H1 (cell line): ENCODE measurements around the gene MAN1C1. TPM values are rescaled to one million over a fixed set of nuclear protein-coding genes. Genes with fewer than 3 reads are reported as not detected.

Experiments used
- CTCF ChIA-PET: fragments of 300-600 bp; sonication (Branson Sonifier 250); formaldehyde crosslinking; loops from one replicate; lab custom pipeline; 2021; ENCODE audit not compliant: partially characterized antibody; lab: Charles Lee
- POLR2A ChIA-PET: fragments of 300-600 bp; sonication (Branson Sonifier 250); formaldehyde crosslinking; loops from one replicate; lab custom pipeline; 2021; ENCODE audit warnings: inconsistent platforms; ENCODE audit not compliant: partially characterized antibody; lab: Charles Lee
- DNase-seq, 2 experiments: peaks; one replicate each; pipeline versions ENCODE4 v3.0.0 to v3.0.0-alpha.2; 2010 to 2022; ENCODE audit warnings: low spot score in 2 of 2, low read depth in 1 of 2, mixed read lengths in 1 of 2
- FAIRE-seq: peaks from 2 replicates; lab custom pipeline; 2011; peaks lifted over from hg19 to GRCh38; lab: Jason Lieb, UNC
- H2AFZ ChIP-seq: 2 replicates; pipeline ENCODE4 v1.8.1; 2012; ENCODE audit warnings: low read length, inconsistent platforms
- H2AK5ac ChIP-seq: 2 replicates; pipeline ENCODE4 v1.6.1; 2013; ENCODE audit warnings: low read depth, low read length
- H2BK120ac ChIP-seq: replicated peaks from 2 replicates; pipeline ENCODE3; 2013; ENCODE audit warnings: low read depth, low read length, inconsistent platforms
- H2BK12ac ChIP-seq: 2 replicates; pipeline ENCODE4 v1.6.1; 2013; ENCODE audit warnings: low read depth, low read length
- H2BK15ac ChIP-seq: 2 replicates; pipeline ENCODE4 v1.6.1; 2013; ENCODE audit warnings: low read length
- H2BK20ac ChIP-seq: 2 replicates; pipeline ENCODE4 v1.6.1; 2013; ENCODE audit warnings: low read length
- H2BK5ac ChIP-seq: 2 replicates; pipeline ENCODE4 v1.6.1; 2013; ENCODE audit warnings: low read depth, low read length
- H3K14ac ChIP-seq: 2 replicates; pipeline ENCODE4 v1.6.1; 2013; ENCODE audit warnings: inconsistent platforms; ENCODE audit not compliant: insufficient read length
- H3K18ac ChIP-seq: 2 replicates; pipeline ENCODE4 v1.6.1; 2013; ENCODE audit warnings: low read length; ENCODE audit errors: extremely low read depth
- H3K23ac ChIP-seq: 2 replicates; pipeline ENCODE4 v1.6.1; 2013; ENCODE audit warnings: inconsistent platforms; ENCODE audit not compliant: insufficient read length
- H3K23me2 ChIP-seq: 2 replicates; pipeline ENCODE4 v1.6.1; 2013; ENCODE audit warnings: low read depth, low read length
- H3K27ac ChIP-seq: 2 replicates; pipeline ENCODE4 v1.6.1; 2011; ENCODE audit warnings: low read depth, low read length, inconsistent platforms
- H3K27me3 ChIP-seq, 4 experiments: replicated peaks in 1 of 4; 1 replicate in 1 of 4; 2 replicates in 3 of 4; pipeline versions ENCODE4 v1.6.1 to v1.8.1; 2011 to 2013; ENCODE audit warnings: low read length in 3 of 4, mild to moderate bottlenecking in 3 of 4, inconsistent platforms in 2 of 4, mixed read lengths in 2 of 4, moderate library complexity in 1 of 4; ENCODE audit not compliant: control insufficient read depth in 3 of 4, insufficient read depth in 3 of 4; ENCODE audit errors: extremely low read depth in 1 of 4
- H3K36me3 ChIP-seq, 4 experiments: 2 replicates each; pipeline versions ENCODE4 v1.6.1 to v1.8.1; 2011 to 2013; ENCODE audit warnings: mild to moderate bottlenecking in 4 of 4, low read length in 3 of 4, moderate library complexity in 2 of 4, control low read depth in 1 of 4, inconsistent platforms in 1 of 4; ENCODE audit not compliant: insufficient read depth in 4 of 4, control insufficient read depth in 2 of 4
- H3K4ac ChIP-seq: replicated peaks from 2 replicates; pipeline ENCODE3; 2013; ENCODE audit warnings: low read length, low read depth, mixed read lengths, inconsistent platforms; ENCODE audit not compliant: insufficient read length
- H3K4me1 ChIP-seq, 4 experiments: replicated peaks in 1 of 4; 1 replicate in 1 of 4; 2 replicates in 3 of 4; pipeline versions ENCODE4 v1.6.1 to v1.8.1; 2011 to 2013; ENCODE audit warnings: low read length in 3 of 4, inconsistent platforms in 2 of 4, mixed read lengths in 1 of 4; ENCODE audit not compliant: insufficient read depth in 4 of 4, control insufficient read depth in 3 of 4
- H3K4me2 ChIP-seq, 2 experiments: 2 replicates each; pipeline versions ENCODE4 v1.6.1 to v1.8.1; 2011 to 2013; ENCODE audit warnings: low read depth in 2 of 2, low read length in 2 of 2, control low read depth in 1 of 2, inconsistent platforms in 1 of 2, mild to moderate bottlenecking in 1 of 2; ENCODE audit not compliant: insufficient read depth in 1 of 2
- H3K4me3 ChIP-seq, 4 experiments: fragments of 200-600, 300-600 bp in 1 of 4; sonication (generic), shearing (Covaris generic), sonication (Bioruptor Twin) in 1 of 4; 2 replicates each; pipeline versions ENCODE4 v1.5.1 to v1.8.1; 2011 to 2016; ENCODE audit warnings: low read length in 4 of 4, low read depth in 3 of 4, control low read depth in 2 of 4, inconsistent platforms in 2 of 4, mild to moderate bottlenecking in 2 of 4, mixed read lengths in 1 of 4, moderate library complexity in 1 of 4; ENCODE audit not compliant: insufficient read depth in 2 of 4; ENCODE audit errors: extremely low read depth in 1 of 4
- H3K56ac ChIP-seq: replicated peaks from 2 replicates; pipeline ENCODE3; 2013; ENCODE audit warnings: low read depth, mild to moderate bottlenecking, mixed read lengths, low read length, inconsistent platforms; ENCODE audit not compliant: insufficient read length
- H3K79me1 ChIP-seq: 2 replicates; pipeline ENCODE4 v1.6.1; 2013; ENCODE audit warnings: low read depth, low read length, control low read depth
- H3K79me2 ChIP-seq, 2 experiments: 2 replicates each; pipeline versions ENCODE4 v1.6.1 to v1.8.1; 2012 to 2013; ENCODE audit warnings: low read length in 2 of 2, mild to moderate bottlenecking in 2 of 2, inconsistent platforms in 1 of 2; ENCODE audit not compliant: insufficient read depth in 2 of 2, control insufficient read depth in 1 of 2
- H3K9ac ChIP-seq, 4 experiments: replicated peaks in 1 of 4; 1 replicate in 1 of 4; 2 replicates in 3 of 4; pipeline versions ENCODE4 v1.6.1 to v1.8.1; 2011 to 2013; ENCODE audit warnings: low read depth in 3 of 4, low read length in 3 of 4, control low read depth in 2 of 4, mild to moderate bottlenecking in 2 of 4, moderate library complexity in 2 of 4, inconsistent platforms in 1 of 4; ENCODE audit errors: extremely low read depth in 1 of 4
- H3K9me3 ChIP-seq, 2 experiments: 2 replicates each; pipeline versions ENCODE4 v1.6.1 to v1.8.1; 2012 to 2013; ENCODE audit warnings: mild to moderate bottlenecking in 2 of 2, moderate library complexity in 2 of 2, control low read depth in 1 of 2, inconsistent platforms in 1 of 2, low read depth in 1 of 2, low read length in 1 of 2, mixed read lengths in 1 of 2; ENCODE audit not compliant: insufficient read depth in 2 of 2
- H4K20me1 ChIP-seq, 2 experiments: replicated peaks in 1 of 2; 2 replicates each; pipeline versions ENCODE3 to v1.8.1; 2011 to 2013; ENCODE audit warnings: inconsistent platforms in 2 of 2, low read length in 2 of 2, mild to moderate bottlenecking in 1 of 2; ENCODE audit not compliant: insufficient read depth in 2 of 2, control insufficient read depth in 1 of 2
- H4K5ac ChIP-seq: 2 replicates; pipeline ENCODE4 v1.6.1; 2013; ENCODE audit warnings: low read length, low read depth, mixed read lengths, inconsistent platforms; ENCODE audit not compliant: insufficient read length
- H4K8ac ChIP-seq: 2 replicates; pipeline ENCODE4 v1.8.0; 2013; ENCODE audit warnings: mild to moderate bottlenecking, moderate library complexity, low read length, inconsistent platforms; ENCODE audit not compliant: insufficient read depth; ENCODE audit errors: extremely low read depth
- H4K91ac ChIP-seq: replicated peaks from 2 replicates; pipeline ENCODE3; 2013; ENCODE audit warnings: low read length, mixed read lengths, inconsistent platforms; ENCODE audit not compliant: insufficient read length
- CTCF ChIP-seq, 3 experiments: IDR thresholded peaks; 1 replicate in 2 of 3; 2 replicates in 1 of 3; pipeline versions ENCODE4 v1.5.1 to v1.6.1; 2011; ENCODE audit warnings: low read length in 3 of 3, mild to moderate bottlenecking in 3 of 3, inconsistent platforms in 2 of 3, low read depth in 1 of 3, moderate library complexity in 1 of 3; ENCODE audit not compliant: insufficient read depth in 1 of 3; ENCODE audit errors: control extremely low read depth in 1 of 3
- EGR1 ChIP-seq: IDR thresholded peaks from 2 replicates; pipeline ENCODE4 v1.6.1; 2011; ENCODE audit warnings: low read depth, low read length, borderline replicate concordance
- KDM4A ChIP-seq: IDR thresholded peaks from one replicate; pipeline ENCODE4 v1.7.1; 2012; ENCODE audit warnings: low read depth, mild to moderate bottlenecking, moderate library complexity, low read length, inconsistent platforms; ENCODE audit not compliant: severe bottlenecking
- MAFK ChIP-seq: IDR thresholded peaks from 2 replicates; pipeline ENCODE4 v1.6.1; 2012; ENCODE audit warnings: low read depth, mild to moderate bottlenecking, improper control_type of control experiment, low read length
- POLR2AphosphoS5 ChIP-seq: IDR thresholded peaks from 2 replicates; pipeline ENCODE4 v1.6.1; 2011; ENCODE audit warnings: low read depth, low read length
- SAP30 ChIP-seq: fragments of 300-600 bp; sonication (generic); IDR thresholded peaks from 2 replicates; pipeline ENCODE4 v1.7.1; 2012; ENCODE audit warnings: low read length, moderate library complexity, mild to moderate bottlenecking, inconsistent platforms; ENCODE audit not compliant: insufficient read depth, insufficient replicate concordance
- SIRT6 ChIP-seq: IDR thresholded peaks from one replicate; pipeline ENCODE4 v1.7.1; 2012; ENCODE audit warnings: low read length, inconsistent platforms
- SP1 ChIP-seq: IDR thresholded peaks from 2 replicates; pipeline ENCODE4 v1.6.1; 2011; ENCODE audit warnings: low read depth, low read length
- YY1 ChIP-seq: IDR thresholded peaks from 2 replicates; pipeline ENCODE4 v1.6.1; 2011; ENCODE audit warnings: low read depth, mild to moderate bottlenecking, low read length
- WGBS, 2 experiments: shearing (Covaris generic) in 1 of 2; methylation state at CpG; one replicate each; pipeline versions ENCODE4 v1.1.6 to v1.1.7; 2013 to 2015; ENCODE audit warnings: low lambda C conversion rate in 2 of 2, mixed read lengths in 2 of 2, inconsistent platforms in 1 of 2, low coverage in 1 of 2, missing lambda C conversion rate in 1 of 2; ENCODE audit not compliant: insufficient replicate concordance in 2 of 2, insufficient coverage in 1 of 2, insufficient read length in 1 of 2; ENCODE audit errors: extremely low coverage in 1 of 2, missing lambda C conversion rate in 1 of 2; 5-methylcytosine and 5-hydroxymethylcytosine counted together
- polyA plus RNA-seq, 7 experiments: library from polyadenylated mRNA; depleted of rRNA in 3 of 7; stranded (reverse) in 5 of 7; unstranded in 2 of 7; fragments of >200 nt in 5 of 7; fragments of 200-250 nt in 2 of 7; gene quantifications; 1 replicate in 5 of 7; 2 replicates in 1 of 7; 4 replicates in 1 of 7; pipeline versions ENCODE4 v1.2.1 to v1.2.3, GENCODE V29; 2011 to 2013; ENCODE audit warnings: missing spikeins in 2 of 7, mixed read lengths in 2 of 7
- total RNA-seq: library from RNA; stranded (reverse); fragmentation: NEBNext Ultra II Directional; extraction: Animal tissue kit (Norgen Biotek cat#: 25700); gene quantifications from 2 replicates; pipeline ENCODE4 v1.2.1, GENCODE V29; 2021

MAN1C1 gene
- total and polyA plus RNA-seq, 2 of the 8 experiments (the other 6 are each of a cell fraction or from before 2014, with no cell fraction given), result 7.8 to 15.2 TPM

GRCh38 chr1:25727635-25728286 lies 111.2 kb downstream of the MAN1C1 start:
- no peaks in the 10 kb centered on the region for H3K9me3 ChIP-seq
- peak overlapping the region; percentile 4 for H3K14ac ChIP-seq
- H4K5ac ChIP-seq, result no peak overlapping the region
- WGBS, 2 experiments, result 83% methylated on average over 11 of the region's 12 CpGs; no CpG with 5 or more reads in 1 of the 2 experiments
- H4K20me1 ChIP-seq, result no peaks in the 10 kb centered on the region
- peak overlapping the region; percentile 40; the same call in 1 of the 2 replicates for H2BK5ac ChIP-seq
- peaks cover 9 to 25% (median 17%) of the 10 kb centered on the region in 4 experiments for H3K4me1 ChIP-seq
- H3K79me1 ChIP-seq, result no peaks in the 10 kb centered on the region
- H3K4me2 ChIP-seq, result no peak overlapping the region; a peak in 1 of 4 replicates
- no peak overlapping the region for H3K27ac ChIP-seq
- peak in 1 of 2 experiments; percentile 50 for DNase-seq
- H2BK120ac ChIP-seq, result no peak overlapping the region
- H2BK15ac ChIP-seq, result peak overlapping the region; percentile 6
- H4K8ac ChIP-seq, result no peak overlapping the region; the same call in 1 of the 2 replicates
- no peak overlapping the region for H2AFZ ChIP-seq
- no peaks in the 10 kb centered on the region for H3K36me3 ChIP-seq
- H2BK20ac ChIP-seq, result peak overlapping the region; percentile 75; the same call in 1 of the 2 replicates
- no peak overlapping the region for H3K56ac ChIP-seq
- no peak overlapping the region for H3K4me3 ChIP-seq
- no peaks in the 10 kb centered on the region for H3K79me2 ChIP-seq
- no peaks in the 10 kb centered on the region for H3K27me3 ChIP-seq
- peak overlapping the region; percentile 15; the same call in 1 of the 2 replicates for H3K18ac ChIP-seq
- H3K23me2 ChIP-seq, result no peaks in the 10 kb centered on the region
- ChIA-PET CTCF (interaction anchor here (0.6 to 7.8 kb wide), 16 partner anchors 10 to 1001 kb away, joined by 3 to 53 read pairs (median 3); no protein-coding TSS in a partner anchor), POLR2A (interaction anchor here (0.7 kb wide), 1 partner anchor 23 kb away, joined by 3 read pairs; no protein-coding TSS in a partner anchor)
- peak overlapping the region; percentile 66 for H2AK5ac ChIP-seq
- no peak overlapping the region for H3K23ac ChIP-seq
- no peak overlapping the region for H3K4ac ChIP-seq
- peak overlapping the region; percentile 63 for H2BK12ac ChIP-seq
- H3K9ac ChIP-seq, result no peak overlapping the region
- peak overlapping the region; percentile 41 for H4K91ac ChIP-seq
- no peak for FAIRE-seq
- TF ChIP-seq YY1 (no peak), SIRT6 (no peak), EGR1 (no peak), SP1 (peak; percentile 93), MAFK (no peak), CTCF (IDR thresholded peaks at IDR 0.05; ENCODE audit: control extremely low read depth in 1 of 3, insufficient read depth in 1 of 3, low read depth in 1 of 3, low read length in 3 of 3) (no peak), POLR2AphosphoS5 (no peak), KDM4A (no peak), SAP30 (no peak)
